H1 (cell line): Measurements from ENCODE around the gene DHX32. TPM values are rescaled to one million over a fixed set of nuclear protein-coding genes. Genes with fewer than 3 reads are reported as not detected.

ENCODE experiments used
- CTCF ChIA-PET: fragments of 300-600 bp; sonication (Branson Sonifier 250); formaldehyde crosslinking; loops from one replicate; lab custom pipeline; 2021; ENCODE audit not compliant: partially characterized antibody; lab: Charles Lee
- POLR2A ChIA-PET: fragments of 300-600 bp; sonication (Branson Sonifier 250); formaldehyde crosslinking; loops from one replicate; lab custom pipeline; 2021; ENCODE audit warnings: inconsistent platforms; ENCODE audit not compliant: partially characterized antibody; lab: Charles Lee
- DNase-seq, 2 experiments: peaks; one replicate each; pipeline versions ENCODE4 v3.0.0 to v3.0.0-alpha.2; 2010 to 2022; ENCODE audit warnings: low spot score in 2 of 2, low read depth in 1 of 2, mixed read lengths in 1 of 2
- FAIRE-seq: peaks from 2 replicates; lab custom pipeline; 2011; peaks lifted over from hg19 to GRCh38; lab: Jason Lieb, UNC
- H2AFZ ChIP-seq: 2 replicates; pipeline ENCODE4 v1.8.1; 2012; ENCODE audit warnings: low read length, inconsistent platforms
- H2AK5ac ChIP-seq: 2 replicates; pipeline ENCODE4 v1.6.1; 2013; ENCODE audit warnings: low read depth, low read length
- H2BK120ac ChIP-seq: replicated peaks from 2 replicates; pipeline ENCODE3; 2013; ENCODE audit warnings: low read depth, low read length, inconsistent platforms
- H2BK12ac ChIP-seq: 2 replicates; pipeline ENCODE4 v1.6.1; 2013; ENCODE audit warnings: low read depth, low read length
- H2BK15ac ChIP-seq: 2 replicates; pipeline ENCODE4 v1.6.1; 2013; ENCODE audit warnings: low read length
- H2BK20ac ChIP-seq: 2 replicates; pipeline ENCODE4 v1.6.1; 2013; ENCODE audit warnings: low read length
- H2BK5ac ChIP-seq: 2 replicates; pipeline ENCODE4 v1.6.1; 2013; ENCODE audit warnings: low read depth, low read length
- H3K14ac ChIP-seq: 2 replicates; pipeline ENCODE4 v1.6.1; 2013; ENCODE audit warnings: inconsistent platforms; ENCODE audit not compliant: insufficient read length
- H3K18ac ChIP-seq: 2 replicates; pipeline ENCODE4 v1.6.1; 2013; ENCODE audit warnings: low read length; ENCODE audit errors: extremely low read depth
- H3K23ac ChIP-seq: 2 replicates; pipeline ENCODE4 v1.6.1; 2013; ENCODE audit warnings: inconsistent platforms; ENCODE audit not compliant: insufficient read length
- H3K23me2 ChIP-seq: 2 replicates; pipeline ENCODE4 v1.6.1; 2013; ENCODE audit warnings: low read depth, low read length
- H3K27ac ChIP-seq: 2 replicates; pipeline ENCODE4 v1.6.1; 2011; ENCODE audit warnings: low read depth, low read length, inconsistent platforms
- H3K27me3 ChIP-seq, 4 experiments: replicated peaks in 1 of 4; 1 replicate in 1 of 4; 2 replicates in 3 of 4; pipeline versions ENCODE4 v1.6.1 to v1.8.1; 2011 to 2013; ENCODE audit warnings: low read length in 3 of 4, mild to moderate bottlenecking in 3 of 4, inconsistent platforms in 2 of 4, mixed read lengths in 2 of 4, moderate library complexity in 1 of 4; ENCODE audit not compliant: control insufficient read depth in 3 of 4, insufficient read depth in 3 of 4; ENCODE audit errors: extremely low read depth in 1 of 4
- H3K36me3 ChIP-seq, 4 experiments: 2 replicates each; pipeline versions ENCODE4 v1.6.1 to v1.8.1; 2011 to 2013; ENCODE audit warnings: mild to moderate bottlenecking in 4 of 4, low read length in 3 of 4, moderate library complexity in 2 of 4, control low read depth in 1 of 4, inconsistent platforms in 1 of 4; ENCODE audit not compliant: insufficient read depth in 4 of 4, control insufficient read depth in 2 of 4
- H3K4ac ChIP-seq: replicated peaks from 2 replicates; pipeline ENCODE3; 2013; ENCODE audit warnings: low read length, low read depth, mixed read lengths, inconsistent platforms; ENCODE audit not compliant: insufficient read length
- H3K4me1 ChIP-seq, 4 experiments: replicated peaks in 1 of 4; 1 replicate in 1 of 4; 2 replicates in 3 of 4; pipeline versions ENCODE4 v1.6.1 to v1.8.1; 2011 to 2013; ENCODE audit warnings: low read length in 3 of 4, inconsistent platforms in 2 of 4, mixed read lengths in 1 of 4; ENCODE audit not compliant: insufficient read depth in 4 of 4, control insufficient read depth in 3 of 4
- H3K4me2 ChIP-seq, 2 experiments: 2 replicates each; pipeline versions ENCODE4 v1.6.1 to v1.8.1; 2011 to 2013; ENCODE audit warnings: low read depth in 2 of 2, low read length in 2 of 2, control low read depth in 1 of 2, inconsistent platforms in 1 of 2, mild to moderate bottlenecking in 1 of 2; ENCODE audit not compliant: insufficient read depth in 1 of 2
- H3K4me3 ChIP-seq, 4 experiments: fragments of 200-600, 300-600 bp in 1 of 4; sonication (generic), shearing (Covaris generic), sonication (Bioruptor Twin) in 1 of 4; 2 replicates each; pipeline versions ENCODE4 v1.5.1 to v1.8.1; 2011 to 2016; ENCODE audit warnings: low read length in 4 of 4, low read depth in 3 of 4, control low read depth in 2 of 4, inconsistent platforms in 2 of 4, mild to moderate bottlenecking in 2 of 4, mixed read lengths in 1 of 4, moderate library complexity in 1 of 4; ENCODE audit not compliant: insufficient read depth in 2 of 4; ENCODE audit errors: extremely low read depth in 1 of 4
- H3K56ac ChIP-seq: replicated peaks from 2 replicates; pipeline ENCODE3; 2013; ENCODE audit warnings: low read depth, mild to moderate bottlenecking, mixed read lengths, low read length, inconsistent platforms; ENCODE audit not compliant: insufficient read length
- H3K79me1 ChIP-seq: 2 replicates; pipeline ENCODE4 v1.6.1; 2013; ENCODE audit warnings: low read depth, low read length, control low read depth
- H3K79me2 ChIP-seq, 2 experiments: 2 replicates each; pipeline versions ENCODE4 v1.6.1 to v1.8.1; 2012 to 2013; ENCODE audit warnings: low read length in 2 of 2, mild to moderate bottlenecking in 2 of 2, inconsistent platforms in 1 of 2; ENCODE audit not compliant: insufficient read depth in 2 of 2, control insufficient read depth in 1 of 2
- H3K9ac ChIP-seq, 4 experiments: replicated peaks in 1 of 4; 1 replicate in 1 of 4; 2 replicates in 3 of 4; pipeline versions ENCODE4 v1.6.1 to v1.8.1; 2011 to 2013; ENCODE audit warnings: low read depth in 3 of 4, low read length in 3 of 4, control low read depth in 2 of 4, mild to moderate bottlenecking in 2 of 4, moderate library complexity in 2 of 4, inconsistent platforms in 1 of 4; ENCODE audit errors: extremely low read depth in 1 of 4
- H3K9me3 ChIP-seq, 2 experiments: 2 replicates each; pipeline versions ENCODE4 v1.6.1 to v1.8.1; 2012 to 2013; ENCODE audit warnings: mild to moderate bottlenecking in 2 of 2, moderate library complexity in 2 of 2, control low read depth in 1 of 2, inconsistent platforms in 1 of 2, low read depth in 1 of 2, low read length in 1 of 2, mixed read lengths in 1 of 2; ENCODE audit not compliant: insufficient read depth in 2 of 2
- H4K20me1 ChIP-seq, 2 experiments: replicated peaks in 1 of 2; 2 replicates each; pipeline versions ENCODE3 to v1.8.1; 2011 to 2013; ENCODE audit warnings: inconsistent platforms in 2 of 2, low read length in 2 of 2, mild to moderate bottlenecking in 1 of 2; ENCODE audit not compliant: insufficient read depth in 2 of 2, control insufficient read depth in 1 of 2
- H4K5ac ChIP-seq: 2 replicates; pipeline ENCODE4 v1.6.1; 2013; ENCODE audit warnings: low read length, low read depth, mixed read lengths, inconsistent platforms; ENCODE audit not compliant: insufficient read length
- H4K8ac ChIP-seq: 2 replicates; pipeline ENCODE4 v1.8.0; 2013; ENCODE audit warnings: mild to moderate bottlenecking, moderate library complexity, low read length, inconsistent platforms; ENCODE audit not compliant: insufficient read depth; ENCODE audit errors: extremely low read depth
- H4K91ac ChIP-seq: replicated peaks from 2 replicates; pipeline ENCODE3; 2013; ENCODE audit warnings: low read length, mixed read lengths, inconsistent platforms; ENCODE audit not compliant: insufficient read length
- ATF3 ChIP-seq: IDR thresholded peaks from 2 replicates; pipeline ENCODE4 v1.6.1; 2011; ENCODE audit warnings: low read depth, mild to moderate bottlenecking, low read length; ENCODE audit not compliant: insufficient read depth
- CEBPB ChIP-seq: IDR thresholded peaks from 2 replicates; pipeline ENCODE4 v1.6.1; 2012; ENCODE audit warnings: low read depth, low read length
- CREB1 ChIP-seq: IDR thresholded peaks from 2 replicates; pipeline ENCODE4 v1.6.1; 2012; ENCODE audit warnings: inconsistent platforms
- HDAC2 ChIP-seq, 2 experiments: fragments of 300-600 bp in 1 of 2; sonication (generic) in 1 of 2; IDR thresholded peaks; 2 replicates each; pipeline ENCODE4 v1.6.1; 2011 to 2012; ENCODE audit warnings: low read depth in 2 of 2, low read length in 2 of 2, mild to moderate bottlenecking in 2 of 2, moderate library complexity in 2 of 2, borderline replicate concordance in 1 of 2, inconsistent platforms in 1 of 2
- NRF1 ChIP-seq: IDR thresholded peaks from 2 replicates; pipeline ENCODE4 v1.6.1; 2011; ENCODE audit warnings: mild to moderate bottlenecking, low read depth, low read length, improper control_type of control experiment
- RAD21 ChIP-seq, 2 experiments: IDR thresholded peaks in 1 of 2; conservative IDR thresholded peaks in 1 of 2; 2 replicates each; pipeline ENCODE4 v1.6.1; 2011; ENCODE audit warnings: low read depth in 2 of 2, low read length in 2 of 2, improper control_type of control experiment in 1 of 2, inconsistent platforms in 1 of 2, mild to moderate bottlenecking in 1 of 2, moderate library complexity in 1 of 2
- RBBP5 ChIP-seq: IDR thresholded peaks from 2 replicates; pipeline ENCODE4 v1.7.1; 2012; ENCODE audit warnings: low read depth, mild to moderate bottlenecking, inconsistent platforms, low read length, moderate library complexity, borderline replicate concordance
- SAP30 ChIP-seq: fragments of 300-600 bp; sonication (generic); IDR thresholded peaks from 2 replicates; pipeline ENCODE4 v1.7.1; 2012; ENCODE audit warnings: low read length, moderate library complexity, mild to moderate bottlenecking, inconsistent platforms; ENCODE audit not compliant: insufficient read depth, insufficient replicate concordance
- SP2 ChIP-seq: IDR thresholded peaks from 2 replicates; pipeline ENCODE4 v1.6.1; 2012; ENCODE audit warnings: mild to moderate bottlenecking, low read length, inconsistent platforms
- SUZ12 ChIP-seq: fragments of 200-600 bp; sonication (generic); IDR thresholded peaks from 2 replicates; pipeline ENCODE4 v1.6.1; 2012; ENCODE audit warnings: mild to moderate bottlenecking, inconsistent platforms, low read length, moderate library complexity, mixed read lengths
- TBP ChIP-seq: IDR thresholded peaks from 2 replicates; pipeline ENCODE4 v1.6.1; 2011; ENCODE audit warnings: low read depth, low read length, improper control_type of control experiment
- USF2 ChIP-seq: IDR thresholded peaks from 2 replicates; pipeline ENCODE4 v1.6.1; 2011; ENCODE audit warnings: low read length, improper control_type of control experiment
- WGBS, 2 experiments: shearing (Covaris generic) in 1 of 2; methylation state at CpG; one replicate each; pipeline versions ENCODE4 v1.1.6 to v1.1.7; 2013 to 2015; ENCODE audit warnings: low lambda C conversion rate in 2 of 2, mixed read lengths in 2 of 2, inconsistent platforms in 1 of 2, low coverage in 1 of 2, missing lambda C conversion rate in 1 of 2; ENCODE audit not compliant: insufficient replicate concordance in 2 of 2, insufficient coverage in 1 of 2, insufficient read length in 1 of 2; ENCODE audit errors: extremely low coverage in 1 of 2, missing lambda C conversion rate in 1 of 2; 5-methylcytosine and 5-hydroxymethylcytosine counted together
- polyA plus RNA-seq, 7 experiments: library from polyadenylated mRNA; depleted of rRNA in 3 of 7; stranded (reverse) in 5 of 7; unstranded in 2 of 7; fragments of >200 nt in 5 of 7; fragments of 200-250 nt in 2 of 7; gene quantifications; 1 replicate in 5 of 7; 2 replicates in 1 of 7; 4 replicates in 1 of 7; pipeline versions ENCODE4 v1.2.1 to v1.2.3, GENCODE V29; 2011 to 2013; ENCODE audit warnings: missing spikeins in 2 of 7, mixed read lengths in 2 of 7
- total RNA-seq: library from RNA; stranded (reverse); fragmentation: NEBNext Ultra II Directional; extraction: Animal tissue kit (Norgen Biotek cat#: 25700); gene quantifications from 2 replicates; pipeline ENCODE4 v1.2.1, GENCODE V29; 2021

Gene DHX32
- total and polyA plus RNA-seq, 2 of the 8 experiments (the other 6 are each of a cell fraction or from before 2014, with no cell fraction given), result 12.4 to 15.8 TPM

GRCh38 chr10:125916977-125917376 is 35.9 kb upstream of the DHX32 start:
- 30% methylated on average over 3 of the region's 3 CpGs; no CpG with 5 or more reads in 1 of the 2 experiments for WGBS, 2 experiments
- no peaks in the 10 kb centered on the region for H3K27me3 ChIP-seq
- H2BK20ac ChIP-seq, result no peak overlapping the region
- H3K56ac ChIP-seq, result no peak overlapping the region
- no peak for DNase-seq
- no peak overlapping the region for H4K91ac ChIP-seq
- H3K4me3 ChIP-seq, result no peak overlapping the region
- no peak overlapping the region for H2BK12ac ChIP-seq
- H4K5ac ChIP-seq, result no peak overlapping the region
- no peaks in the 10 kb centered on the region for H4K20me1 ChIP-seq
- no peak overlapping the region for H4K8ac ChIP-seq
- no peak overlapping the region for H3K14ac ChIP-seq
- no peak overlapping the region for H3K18ac ChIP-seq
- POLR2A ChIA-PET, result interaction anchor here (1.0 kb wide), 1 partner anchor 50 kb away, joined by 3 read pairs; no protein-coding TSS in a partner anchor
- H2BK5ac ChIP-seq, result no peak overlapping the region
- no peak overlapping the region for H3K23ac ChIP-seq
- no peaks in the 10 kb centered on the region for H3K79me2 ChIP-seq
- no peak overlapping the region for H3K9ac ChIP-seq
- no peaks in the 10 kb centered on the region for H3K4me1 ChIP-seq
- no peak overlapping the region for H2AFZ ChIP-seq
- H3K4me2 ChIP-seq, result no peak overlapping the region
- no peaks in the 10 kb centered on the region for H3K79me1 ChIP-seq
- H3K27ac ChIP-seq, result no peak overlapping the region
- CTCF ChIA-PET, result interaction anchor here (0.6 to 3.7 kb wide), 3 partner anchors 18 to 169 kb away, joined by 3 to 18 read pairs (median 6); no protein-coding TSS in a partner anchor
- H2BK15ac ChIP-seq, result no peak overlapping the region
- no peak overlapping the region for H2AK5ac ChIP-seq
- H3K9me3 ChIP-seq, result peaks cover 3 to 6% of the 10 kb centered on the region in 2 experiments; a peak in 2 of 4 replicates
- H3K23me2 ChIP-seq, result no peaks in the 10 kb centered on the region
- no peak overlapping the region for H2BK120ac ChIP-seq
- FAIRE-seq, result no peak
- no peaks in the 10 kb centered on the region for H3K36me3 ChIP-seq
- H3K4ac ChIP-seq, result no peak overlapping the region
- TF ChIP-seq HDAC2 (IDR thresholded peaks at IDR 0.05; ENCODE audit: borderline replicate concordance in 1 of 2, low read depth in 2 of 2, low read length in 2 of 2) (no peak), SAP30 (no peak), SP2 (no peak), NRF1 (no peak), CREB1 (no peak), ATF3 (no peak), USF2 (no peak), SUZ12 (no peak), TBP (no peak), RAD21 (IDR thresholded peaks at IDR 0.05 in 1 of 2, conservative IDR thresholded peaks at IDR 0.05 in 1 of 2; ENCODE audit: low read depth in 2 of 2, low read length in 2 of 2) (no peak), RBBP5 (no peak), CEBPB (no peak)
